Measurements from ENCODE around the gene PPP1CC. TPM values are rescaled to one million over a fixed set of nuclear protein-coding genes. Genes with fewer than 3 reads are reported as not detected.
"Not testable (repeated sequence)": the region's sequence is repeated elsewhere in the genome, so short reads cannot be mapped to it uniquely, and the experiment has no call there.

The PPP1CC gene
- total RNA-seq, 2 experiments from 2014 or later = 242 to 244 TPM

DNA sequence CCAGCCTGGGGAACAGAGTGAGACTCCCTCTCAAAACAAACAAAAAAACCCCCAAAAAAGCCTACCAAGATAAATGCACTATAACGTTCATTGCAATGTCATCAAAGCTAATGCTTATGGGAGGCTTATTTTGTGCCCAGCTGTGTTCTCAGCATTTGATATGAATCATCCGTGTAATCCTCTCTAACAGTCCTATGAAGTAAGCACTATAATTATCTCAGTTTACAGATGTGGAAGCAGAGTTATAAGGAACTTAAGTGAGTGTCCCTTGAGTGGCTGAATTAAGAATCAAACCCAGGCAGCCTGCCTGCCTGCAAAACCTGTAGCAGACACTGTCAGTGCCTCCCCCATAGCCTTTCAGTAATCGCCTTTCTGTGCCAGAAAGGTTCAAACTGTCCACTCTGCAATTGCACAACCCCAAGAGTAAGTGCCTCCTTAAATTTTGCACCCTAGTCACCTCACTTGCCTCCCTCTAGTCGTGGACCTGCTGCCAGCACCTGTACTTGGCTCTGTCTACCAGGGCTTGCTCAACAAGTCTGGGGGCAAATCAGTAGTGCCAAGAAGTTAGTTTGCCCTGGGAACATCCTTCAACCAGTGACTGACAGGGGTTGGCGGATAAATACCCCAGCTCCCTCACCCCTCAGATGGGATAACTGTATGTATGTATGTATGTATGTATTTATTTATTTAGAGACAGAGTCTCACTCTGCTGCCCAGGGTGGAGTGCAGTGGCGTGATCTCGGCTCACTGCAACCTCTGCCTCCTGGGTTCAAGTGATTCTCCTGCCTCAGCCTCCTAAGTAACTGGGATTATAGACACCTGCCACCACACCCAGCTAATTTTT is 23.8 kb upstream of the PPP1CC start:
- intact Hi-C loops (cut with micrococcal nuclease) = no loop called here
- Mint-ChIP-seq H3K27me3 (no peaks in the 10 kb centered on the region), H3K4me1 (ENCODE audit: low read depth) (peaks cover 8% of the 10 kb centered on the region), H3K36me3 (ENCODE audit: low read depth) (no peaks in the 10 kb centered on the region), H3K9me3 (no peaks in the 10 kb centered on the region), H3K4me3 (no peak overlapping the region), H3K27ac (no peak overlapping the region)
- CTCF ChIA-PET = no interaction called here
- POLR2A ChIA-PET = no interaction called here
- TF ChIP-seq, protein P1, sequence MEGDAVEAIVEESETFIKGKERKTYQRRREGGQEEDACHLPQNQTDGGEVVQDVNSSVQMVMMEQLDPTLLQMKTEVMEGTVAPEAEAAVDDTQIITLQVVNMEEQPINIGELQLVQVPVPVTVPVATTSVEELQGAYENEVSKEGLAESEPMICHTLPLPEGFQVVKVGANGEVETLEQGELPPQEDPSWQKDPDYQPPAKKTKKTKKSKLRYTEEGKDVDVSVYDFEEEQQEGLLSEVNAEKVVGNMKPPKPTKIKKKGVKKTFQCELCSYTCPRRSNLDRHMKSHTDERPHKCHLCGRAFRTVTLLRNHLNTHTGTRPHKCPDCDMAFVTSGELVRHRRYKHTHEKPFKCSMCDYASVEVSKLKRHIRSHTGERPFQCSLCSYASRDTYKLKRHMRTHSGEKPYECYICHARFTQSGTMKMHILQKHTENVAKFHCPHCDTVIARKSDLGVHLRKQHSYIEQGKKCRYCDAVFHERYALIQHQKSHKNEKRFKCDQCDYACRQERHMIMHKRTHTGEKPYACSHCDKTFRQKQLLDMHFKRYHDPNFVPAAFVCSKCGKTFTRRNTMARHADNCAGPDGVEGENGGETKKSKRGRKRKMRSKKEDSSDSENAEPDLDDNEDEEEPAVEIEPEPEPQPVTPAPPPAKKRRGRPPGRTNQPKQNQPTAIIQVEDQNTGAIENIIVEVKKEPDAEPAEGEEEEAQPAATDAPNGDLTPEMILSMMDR (IDR thresholded peaks at IDR 0.05) = no peak
- DNase-seq (no peak), ATAC-seq (no peak)

DNA sequence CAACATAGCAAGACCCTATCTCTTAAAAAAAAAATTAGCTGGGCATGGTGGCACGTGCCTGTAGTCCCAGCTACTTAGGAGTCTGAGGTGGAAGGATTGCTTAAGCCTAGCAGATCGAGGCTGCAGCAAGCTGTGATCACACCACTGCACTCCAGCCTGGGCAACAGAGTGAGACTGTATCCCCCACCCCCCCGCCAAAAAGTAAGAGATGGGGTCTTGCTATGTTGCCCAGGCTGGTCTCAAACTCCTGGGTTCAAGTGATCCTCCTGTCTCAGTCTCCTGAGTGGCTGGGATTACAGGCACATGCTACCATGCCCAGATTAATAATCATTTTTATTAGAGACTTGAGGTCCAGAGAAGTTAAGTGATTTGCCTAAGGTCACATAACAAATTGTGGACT is 22.9 kb upstream of the PPP1CC start:
- H3K9me3 Mint-ChIP-seq; H3K36me3 Mint-ChIP-seq (ENCODE audit: low read depth); DNase-seq; CTCF ChIA-PET; H3K4me3 Mint-ChIP-seq; H3K27ac Mint-ChIP-seq; ATAC-seq; intact Hi-C loops (cut with micrococcal nuclease); H3K4me1 Mint-ChIP-seq (ENCODE audit: low read depth); H3K27me3 Mint-ChIP-seq: not testable (repeated sequence)
- POLR2A ChIA-PET = interaction anchor here (1.1 kb wide), 1 partner anchor 11 kb away, joined by 3 read pairs; no protein-coding TSS in a partner anchor

DNA sequence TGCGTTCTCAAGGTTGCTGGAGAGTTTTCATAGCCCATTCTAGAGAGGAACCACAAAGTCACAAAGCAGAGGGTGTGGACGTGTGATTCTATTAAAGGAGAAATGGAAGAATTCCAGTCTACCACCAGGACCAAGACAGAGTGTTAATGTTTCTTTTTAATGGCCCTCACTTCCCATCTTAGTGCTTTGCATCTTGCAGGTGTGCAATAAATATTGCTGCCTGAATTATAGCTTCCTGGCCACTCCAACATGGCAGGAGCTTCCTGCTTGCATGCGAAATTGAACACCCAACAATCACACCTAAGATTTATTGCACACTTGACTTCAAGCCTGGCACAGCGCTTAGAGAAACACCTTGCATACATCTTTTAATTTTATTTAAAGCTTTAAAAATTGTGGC is 22.4 kb upstream of the PPP1CC start:
- Mint-ChIP-seq H3K9me3 (no peaks in the 10 kb centered on the region), H3K27ac (no peak overlapping the region), H3K27me3 (no peaks in the 10 kb centered on the region), H3K36me3 (ENCODE audit: low read depth) (no peaks in the 10 kb centered on the region), H3K4me3 (no peak overlapping the region), H3K4me1 (ENCODE audit: low read depth) (peaks cover 13% of the 10 kb centered on the region)
- no peak for DNase-seq
- intact Hi-C loops (cut with micrococcal nuclease) = no loop called here
- TF ChIP-seq, protein P1 (IDR thresholded peaks at IDR 0.05) = no peak
- ChIA-PET POLR2A (interaction anchor here (1.1 kb wide), 1 partner anchor 11 kb away, joined by 3 read pairs; no protein-coding TSS in a partner anchor), CTCF (no interaction called here)
- no peak for ATAC-seq

DNA sequence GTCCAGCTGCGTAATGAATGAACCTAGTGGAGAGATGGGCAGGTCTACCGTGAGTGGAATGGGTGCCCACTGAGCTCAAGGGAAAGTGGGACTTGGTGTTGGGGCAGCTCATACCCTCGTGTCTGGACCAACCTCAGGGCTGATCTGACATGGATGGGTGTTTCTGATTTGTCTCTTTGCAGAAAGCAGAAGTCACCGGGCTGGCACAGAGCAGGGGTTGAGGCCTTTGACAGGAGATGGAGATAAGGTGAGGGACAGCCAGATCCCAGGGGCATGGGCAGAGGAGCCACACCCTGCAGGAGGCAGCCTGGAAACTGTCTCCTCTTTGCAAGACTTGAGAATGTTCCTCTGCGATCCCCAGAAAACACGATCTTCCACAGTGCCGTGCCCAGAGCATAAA is 20.9 kb upstream of the PPP1CC start:
- intact Hi-C loops (cut with micrococcal nuclease) = no loop called here
- TF ChIP-seq, protein P1 (IDR thresholded peaks at IDR 0.05) = no peak
- H3K9me3 Mint-ChIP-seq = no peaks in the 10 kb centered on the region
- H3K27ac Mint-ChIP-seq = no peak overlapping the region
- ATAC-seq (no peak), DNase-seq (no peak)
- no peak overlapping the region for H3K4me3 Mint-ChIP-seq
- no peaks in the 10 kb centered on the region for H3K36me3 Mint-ChIP-seq (ENCODE audit: low read depth)
- H3K4me1 Mint-ChIP-seq (ENCODE audit: low read depth) = peaks cover 14% of the 10 kb centered on the region
- ChIA-PET CTCF (no interaction called here), POLR2A (interaction anchor here (1.2 kb wide), 1 partner anchor 17 kb away, joined by 3 read pairs; no protein-coding TSS in a partner anchor)
- no peaks in the 10 kb centered on the region for H3K27me3 Mint-ChIP-seq

DNA sequence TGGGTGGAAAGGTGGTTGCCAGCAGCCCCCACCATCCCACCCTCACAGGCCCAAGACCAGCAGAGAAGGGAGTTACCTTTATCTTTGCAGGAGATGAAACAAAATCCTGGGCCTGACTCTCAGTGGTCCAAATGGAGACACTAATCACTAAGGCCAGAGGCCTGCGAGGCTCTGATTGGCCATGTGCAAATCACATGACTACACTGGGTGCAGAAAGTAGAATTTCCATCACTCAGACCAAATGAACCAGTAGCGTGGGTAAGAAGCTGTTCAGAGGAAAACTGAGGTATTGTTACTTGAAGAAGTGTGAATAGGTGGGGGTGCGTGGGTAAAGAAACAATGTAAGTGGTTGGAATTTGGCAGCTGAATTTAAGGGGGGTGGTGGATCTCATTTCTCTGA is 20.2 kb upstream of the PPP1CC start:
- Mint-ChIP-seq H3K27ac (peak overlapping the region; percentile 23), H3K4me3 (peak overlapping the region; percentile 46), H3K36me3 (ENCODE audit: low read depth) (no peaks in the 10 kb centered on the region), H3K9me3 (no peaks in the 10 kb centered on the region), H3K27me3 (no peaks in the 10 kb centered on the region), H3K4me1 (ENCODE audit: low read depth) (peaks cover 14% of the 10 kb centered on the region)
- ATAC-seq (peak; percentile 72), DNase-seq (peak; percentile 47)
- ChIA-PET CTCF (interaction anchor here (1.0 kb wide), 1 partner anchor 19 kb away, joined by 3 read pairs; no protein-coding TSS in a partner anchor), POLR2A (interaction anchor here (0.6 to 1.2 kb wide), 2 partner anchors 17 to 139 kb away, joined by 3 read pairs; no protein-coding TSS in a partner anchor)
- intact Hi-C loops (cut with micrococcal nuclease) = no loop called here
- TF ChIP-seq, protein P1 (IDR thresholded peaks at IDR 0.05) = no peak
